ENCODE results near the gene ZNF274. TPM values are rescaled to one million over a fixed set of nuclear protein-coding genes. Genes with fewer than 3 reads are reported as not detected.
"Not testable (repeated sequence)": the region's sequence is repeated elsewhere in the genome, so short reads cannot be mapped to it uniquely, and the experiment has no call there.

The ZNF274 gene
- total RNA-seq, 2 experiments from 2014 or later: 51.0 to 51.4 TPM

- POLR2A ChIA-PET: no interaction called here
- ATAC-seq (ENCODE audit: poor library complexity): no peak
- H3K4me3 Mint-ChIP-seq: no peak overlapping the region
- TF ChIP-seq CTCF (IDR thresholded peaks at IDR 0.05): no peak
- Histone ChIP-seq H3K27ac (ENCODE audit: low read depth in 1 of 2, low read length in 2 of 2) (no peak overlapping the region), H3K27me3 (ENCODE audit: control insufficient read depth in 1 of 2, insufficient read depth in 2 of 2, low read length in 2 of 2) (no peaks in the 10 kb centered on the region), H3K4me1 (ENCODE audit: insufficient read depth, low read length) (no peaks in the 10 kb centered on the region), H3K4me3 (ENCODE audit: low read length) (no peak overlapping the region), H3K9me3 (ENCODE audit: control insufficient read depth in 1 of 2, insufficient read depth in 1 of 2, low read length in 2 of 2) (peaks cover 55 to 93% of the 10 kb centered on the region in 2 experiments), H3K36me3 (ENCODE audit: insufficient read depth, low read length) (peaks cover 71% of the 10 kb centered on the region)
- no peaks in the 10 kb centered on the region for H3K27me3 Mint-ChIP-seq
- no peak overlapping the region for H3K27ac Mint-ChIP-seq
- CTCF ChIA-PET: no interaction called here
- intact Hi-C loops (cut with DNase I, micrococcal nuclease): no loop called here
- no peak for DNase-seq
- no peaks in the 10 kb centered on the region for H3K4me1 Mint-ChIP-seq (ENCODE audit: low read depth)
- peaks cover 9% of the 10 kb centered on the region for H3K9me3 Mint-ChIP-seq
- peaks cover 97% of the 10 kb centered on the region for H3K36me3 Mint-ChIP-seq (ENCODE audit: low read depth)
These were observed 69.3 kb downstream of the ZNF274 start for GRCh38 chr19:58252102-58252685.

GRCh38 chr19:58258259-58258658, 75.4 kb downstream of the ZNF274 start:
- H3K27me3 Mint-ChIP-seq; H3K9me3 Mint-ChIP-seq; DNase-seq; ATAC-seq (ENCODE audit: poor library complexity); H3K27me3 ChIP-seq (ENCODE audit: control insufficient read depth in 1 of 2, insufficient read depth in 2 of 2, low read length in 2 of 2); H3K4me1 Mint-ChIP-seq (ENCODE audit: low read depth); H3K4me3 ChIP-seq (ENCODE audit: low read length); POLR2A ChIA-PET; H3K4me3 Mint-ChIP-seq; CTCF ChIA-PET; H3K27ac Mint-ChIP-seq; intact Hi-C loops (cut with DNase I, micrococcal nuclease); H3K4me1 ChIP-seq (ENCODE audit: insufficient read depth, low read length); H3K27ac ChIP-seq (ENCODE audit: low read depth in 1 of 2, low read length in 2 of 2): not testable (repeated sequence)
- Histone ChIP-seq H3K36me3 (ENCODE audit: insufficient read depth, low read length) (peaks cover 69% of the 10 kb centered on the region), H3K9me3 (ENCODE audit: control insufficient read depth in 1 of 2, insufficient read depth in 1 of 2, low read length in 2 of 2) (peaks cover 90 to 94% of the 10 kb centered on the region in 2 experiments)
- H3K36me3 Mint-ChIP-seq (ENCODE audit: low read depth): peaks cover 97% of the 10 kb centered on the region

- Histone ChIP-seq H3K27me3 (ENCODE audit: control insufficient read depth in 1 of 2, insufficient read depth in 2 of 2, low read length in 2 of 2) (no peaks in the 10 kb centered on the region), H3K4me1 (ENCODE audit: insufficient read depth, low read length) (no peaks in the 10 kb centered on the region), H3K27ac (ENCODE audit: low read depth in 1 of 2, low read length in 2 of 2) (no peak overlapping the region), H3K36me3 (ENCODE audit: insufficient read depth, low read length) (peaks cover 59% of the 10 kb centered on the region), H3K4me3 (ENCODE audit: low read length) (no peak overlapping the region), H3K9me3 (ENCODE audit: control insufficient read depth in 1 of 2, insufficient read depth in 1 of 2, low read length in 2 of 2) (peaks cover 93 to 96% of the 10 kb centered on the region in 2 experiments)
- intact Hi-C loops (cut with DNase I, micrococcal nuclease): no loop called here
- CTCF ChIA-PET: no interaction called here
- Mint-ChIP-seq H3K4me1 (ENCODE audit: low read depth) (no peaks in the 10 kb centered on the region), H3K27me3 (no peaks in the 10 kb centered on the region), H3K36me3 (ENCODE audit: low read depth) (peaks cover 98% of the 10 kb centered on the region), H3K4me3 (no peak overlapping the region), H3K27ac (no peak overlapping the region), H3K9me3 (peaks cover 7% of the 10 kb centered on the region)
- no peak for TF ChIP-seq CTCF (IDR thresholded peaks at IDR 0.05)
- DNase-seq (no peak), ATAC-seq (ENCODE audit: poor library complexity) (no peak)
- POLR2A ChIA-PET: no interaction called here
These were observed 78.7 kb downstream of the ZNF274 start for GRCh38 chr19:58261600-58261967.

Measured in CD4-positive, alpha-beta T cell (primary cell).